ENCODE data around the gene SERAC1.
"Not testable (repeated sequence)": the region's sequence is repeated elsewhere in the genome, so short reads cannot be mapped to it uniquely, and the experiment has no call there.

The SERAC1 gene

GRCh38 chr6:158188591-158188990 lies 20.5 kb upstream of the SERAC1 start:
- no peak overlapping the region for H3K4me3 Mint-ChIP-seq
- H3K36me3 Mint-ChIP-seq, result peaks cover 22% of the 10 kb centered on the region
- ATAC-seq (ENCODE audit: low read depth) (no peak), DNase-seq (ENCODE audit: low spot score in 2 of 2) (no peak)
- H3K4me1 Mint-ChIP-seq, result no peaks in the 10 kb centered on the region
- H3K9me3 Mint-ChIP-seq, result no peaks in the 10 kb centered on the region
- no peak overlapping the region for H3K27ac Mint-ChIP-seq
- H3K27me3 Mint-ChIP-seq, result no peaks in the 10 kb centered on the region

GRCh38 chr6:158185729-158186456 lies 17.8 kb upstream of the SERAC1 start:
- DNase-seq (ENCODE audit: low spot score in 2 of 2) (no peak), ATAC-seq (ENCODE audit: low read depth) (no peak)
- Mint-ChIP-seq H3K27ac (no peak overlapping the region), H3K9me3 (no peaks in the 10 kb centered on the region), H3K4me3 (no peak overlapping the region), H3K36me3 (peaks cover 32% of the 10 kb centered on the region), H3K27me3 (no peaks in the 10 kb centered on the region), H3K4me1 (peaks cover 8% of the 10 kb centered on the region)

GRCh38 chr6:158184608-158185007 lies 16.5 kb upstream of the SERAC1 start:
- H3K27me3 Mint-ChIP-seq, result no peaks in the 10 kb centered on the region
- H3K4me1 Mint-ChIP-seq, result peaks cover 10% of the 10 kb centered on the region
- H3K4me3 Mint-ChIP-seq, result no peak overlapping the region
- DNase-seq (ENCODE audit: low spot score in 2 of 2) (no peak), ATAC-seq (ENCODE audit: low read depth) (no peak)
- no peak overlapping the region for H3K27ac Mint-ChIP-seq
- H3K36me3 Mint-ChIP-seq, result peaks cover 39% of the 10 kb centered on the region
- no peaks in the 10 kb centered on the region for H3K9me3 Mint-ChIP-seq

GRCh38 chr6:158183174-158183972 lies 15.3 kb upstream of the SERAC1 start:
- peaks cover 51% of the 10 kb centered on the region for H3K36me3 Mint-ChIP-seq
- H3K9me3 Mint-ChIP-seq; H3K4me3 Mint-ChIP-seq; ATAC-seq (ENCODE audit: low read depth); H3K27me3 Mint-ChIP-seq; DNase-seq (ENCODE audit: low spot score in 2 of 2); H3K27ac Mint-ChIP-seq: not testable (repeated sequence)
- H3K4me1 Mint-ChIP-seq, result peaks cover 21% of the 10 kb centered on the region

GRCh38 chr6:158177712-158178111 lies 9.7 kb upstream of the SERAC1 start:
- not testable (repeated sequence) for H3K27me3 Mint-ChIP-seq; H3K9me3 Mint-ChIP-seq; H3K27ac Mint-ChIP-seq; DNase-seq (ENCODE audit: low spot score in 2 of 2); H3K4me3 Mint-ChIP-seq; ATAC-seq (ENCODE audit: low read depth)
- H3K4me1 Mint-ChIP-seq, result peaks cover 24% of the 10 kb centered on the region
- peaks cover 44% of the 10 kb centered on the region for H3K36me3 Mint-ChIP-seq

- Mint-ChIP-seq H3K36me3 (peaks cover 34% of the 10 kb centered on the region), H3K27me3 (no peaks in the 10 kb centered on the region), H3K27ac (no peak overlapping the region), H3K4me1 (peaks cover 25% of the 10 kb centered on the region), H3K4me3 (no peak overlapping the region), H3K9me3 (no peaks in the 10 kb centered on the region)
- ATAC-seq (ENCODE audit: low read depth), result no peak
- no peak for DNase-seq (ENCODE audit: low spot score in 2 of 2)
These were observed 7.0 kb upstream of the SERAC1 start for GRCh38 chr6:158175111-158175510.

- ATAC-seq (ENCODE audit: low read depth) (no peak), DNase-seq (ENCODE audit: low spot score in 2 of 2) (no peak)
- Mint-ChIP-seq H3K27ac (no peak overlapping the region), H3K9me3 (no peaks in the 10 kb centered on the region), H3K27me3 (no peaks in the 10 kb centered on the region), H3K4me3 (no peak overlapping the region), H3K4me1 (peaks cover 22% of the 10 kb centered on the region), H3K36me3 (peaks cover 28% of the 10 kb centered on the region)
These were observed 6.5 kb upstream of the SERAC1 start for GRCh38 chr6:158174514-158174913.

GRCh38 chr6:158174024-158174423 lies 6.0 kb upstream of the SERAC1 start:
- Mint-ChIP-seq H3K27ac (no peak overlapping the region), H3K4me1 (peaks cover 17% of the 10 kb centered on the region), H3K9me3 (no peaks in the 10 kb centered on the region), H3K4me3 (no peak overlapping the region), H3K27me3 (no peaks in the 10 kb centered on the region), H3K36me3 (peaks cover 24% of the 10 kb centered on the region)
- DNase-seq (ENCODE audit: low spot score in 2 of 2), result no peak
- no peak for ATAC-seq (ENCODE audit: low read depth)

- Mint-ChIP-seq H3K27ac (no peak overlapping the region), H3K9me3 (no peaks in the 10 kb centered on the region), H3K4me1 (peaks cover 12% of the 10 kb centered on the region), H3K27me3 (no peaks in the 10 kb centered on the region), H3K36me3 (peaks cover 13% of the 10 kb centered on the region), H3K4me3 (no peak overlapping the region)
- no peak for ATAC-seq (ENCODE audit: low read depth)
- no peak for DNase-seq (ENCODE audit: low spot score in 2 of 2)
These were observed 3.9 kb upstream of the SERAC1 start for GRCh38 chr6:158172001-158172400.

- Mint-ChIP-seq H3K36me3 (peaks cover 13% of the 10 kb centered on the region), H3K4me1 (peaks cover 15% of the 10 kb centered on the region), H3K27ac (no peak overlapping the region), H3K4me3 (no peak overlapping the region), H3K9me3 (no peaks in the 10 kb centered on the region), H3K27me3 (no peaks in the 10 kb centered on the region)
- DNase-seq (ENCODE audit: low spot score in 2 of 2) (no peak), ATAC-seq (ENCODE audit: low read depth) (no peak)
These were observed 2.6 kb upstream of the SERAC1 start for GRCh38 chr6:158170656-158171081.

GRCh38 chr6:158169634-158170033 lies 1.6 kb upstream of the SERAC1 start:
- not testable (repeated sequence) for H3K4me3 Mint-ChIP-seq; H3K9me3 Mint-ChIP-seq; DNase-seq (ENCODE audit: low spot score in 2 of 2); H3K27ac Mint-ChIP-seq; H3K27me3 Mint-ChIP-seq; ATAC-seq (ENCODE audit: low read depth)
- peaks cover 15% of the 10 kb centered on the region for H3K4me1 Mint-ChIP-seq
- peaks cover 13% of the 10 kb centered on the region for H3K36me3 Mint-ChIP-seq

GRCh38 chr6:158165919-158166416 lies 2.1 kb downstream of the SERAC1 start:
- no peak for ATAC-seq (ENCODE audit: low read depth)
- Mint-ChIP-seq H3K4me1 (peaks cover 8% of the 10 kb centered on the region), H3K9me3 (no peaks in the 10 kb centered on the region), H3K4me3 (no peak overlapping the region), H3K36me3 (no peaks in the 10 kb centered on the region), H3K27ac (no peak overlapping the region), H3K27me3 (no peaks in the 10 kb centered on the region)
- no peak for DNase-seq (ENCODE audit: low spot score in 2 of 2)

GRCh38 chr6:158164579-158165170 lies 3.4 kb downstream of the SERAC1 start:
- Mint-ChIP-seq H3K4me3 (no peak overlapping the region), H3K27me3 (no peaks in the 10 kb centered on the region), H3K4me1 (peaks cover 8% of the 10 kb centered on the region), H3K9me3 (no peaks in the 10 kb centered on the region), H3K27ac (no peak overlapping the region), H3K36me3 (peaks cover 2% of the 10 kb centered on the region)
- ATAC-seq (ENCODE audit: low read depth) (no peak), DNase-seq (ENCODE audit: low spot score in 2 of 2) (no peak)

GRCh38 chr6:158161566-158162254 lies 6.4 kb downstream of the SERAC1 start:
- H3K36me3 Mint-ChIP-seq, result peaks cover 5% of the 10 kb centered on the region
- H3K4me3 Mint-ChIP-seq, result no peak overlapping the region
- no peaks in the 10 kb centered on the region for H3K9me3 Mint-ChIP-seq
- H3K4me1 Mint-ChIP-seq, result peaks cover 4% of the 10 kb centered on the region
- ATAC-seq (ENCODE audit: low read depth) (no peak), DNase-seq (ENCODE audit: low spot score in 2 of 2) (no peak)
- H3K27ac Mint-ChIP-seq, result no peak overlapping the region
- no peaks in the 10 kb centered on the region for H3K27me3 Mint-ChIP-seq
